HG03460 (cell line): ENCODE measurements around the gene PKNOX1.
"Not testable (repeated sequence)": the region's sequence is repeated elsewhere in the genome, so short reads cannot be mapped to it uniquely, and the experiment has no call there.

Source experiments
- ATAC-seq: cut with Tn5 transposase; IDR thresholded peaks from one replicate; pipeline ENCODE4 v1.9.1; 2021; ENCODE audit not compliant: unreplicated experiment

PKNOX1 gene

GRCh38 chr21:42973991-42974831, at the start of gene PKNOX1:
TSS of gene PKNOX1 (plus strand) at chr21:42974562. CDS start at chr21:43004382, 29,820 bp downstream.
- peak; percentile 76 for ATAC-seq

- ATAC-seq, result no peak
Observed at GRCh38 chr21:42925114-42925926, 49.0 kb upstream of the PKNOX1 start, which contains the start of gene ERVH48-1. TSS of gene ERVH48-1 (minus strand) at chr21:42925630. CDS start at chr21:42919006, 6,624 bp downstream.

- not testable (repeated sequence) for ATAC-seq
Observed at GRCh38 chr21:42927474-42928200, 46.7 kb upstream of the PKNOX1 start.

- no peak for ATAC-seq
Observed at GRCh38 chr21:42929969-42930368, 44.4 kb upstream of the PKNOX1 start.

GRCh38 chr21:42931560-42932235, 42.7 kb upstream of the PKNOX1 start:
- no peak for ATAC-seq

- ATAC-seq, result not testable (repeated sequence)
Observed at GRCh38 chr21:42932378-42933136, 41.8 kb upstream of the PKNOX1 start.

GRCh38 chr21:42933137-42933970, 41.0 kb upstream of the PKNOX1 start:
- not testable (repeated sequence) for ATAC-seq

GRCh38 chr21:42933973-42934372, 40.4 kb upstream of the PKNOX1 start:
- not testable (repeated sequence) for ATAC-seq

GRCh38 chr21:42936360-42936759, 38.0 kb upstream of the PKNOX1 start:
- ATAC-seq, result not testable (repeated sequence)

- not testable (repeated sequence) for ATAC-seq
Observed at GRCh38 chr21:42937034-42937940, 37.1 kb upstream of the PKNOX1 start.

- ATAC-seq, result no peak
Observed at GRCh38 chr21:42937960-42938605, 36.3 kb upstream of the PKNOX1 start.

GRCh38 chr21:42938606-42938995, 35.8 kb upstream of the PKNOX1 start:
- ATAC-seq, result not testable (repeated sequence)

- no peak for ATAC-seq
Observed at GRCh38 chr21:42939582-42940413, 34.6 kb upstream of the PKNOX1 start.

- no peak for ATAC-seq
Observed at GRCh38 chr21:42941696-42942085, 32.7 kb upstream of the PKNOX1 start.

GRCh38 chr21:42942244-42942643, 32.1 kb upstream of the PKNOX1 start:
- no peak for ATAC-seq

- not testable (repeated sequence) for ATAC-seq
Observed at GRCh38 chr21:42949094-42949755, 25.1 kb upstream of the PKNOX1 start.
